Fibroblast of lung (primary cell): ENCODE data around the gene USP46.

ENCODE experiments used
- EZH2 ChIP-seq: IDR thresholded peaks from 2 replicates; pipeline ENCODE4 v1.5.1; 2012; ENCODE audit warnings: low read length, control low read depth, mild to moderate bottlenecking; ENCODE audit errors: missing control alignments
- TF ChIP-seq, protein P1 (sequence below), 2 donors: IDR thresholded peaks in 1 of 2; conservative IDR thresholded peaks in 1 of 2; 1 replicate in 1 of 2; 2 replicates in 1 of 2; pipeline ENCODE4 v1.5.1; 2011 to 2012; ENCODE audit warnings: low read length in 2 of 2, control low read depth in 1 of 2, inconsistent platforms in 1 of 2, low read depth in 1 of 2, mild to moderate bottlenecking in 1 of 2

DNA sequence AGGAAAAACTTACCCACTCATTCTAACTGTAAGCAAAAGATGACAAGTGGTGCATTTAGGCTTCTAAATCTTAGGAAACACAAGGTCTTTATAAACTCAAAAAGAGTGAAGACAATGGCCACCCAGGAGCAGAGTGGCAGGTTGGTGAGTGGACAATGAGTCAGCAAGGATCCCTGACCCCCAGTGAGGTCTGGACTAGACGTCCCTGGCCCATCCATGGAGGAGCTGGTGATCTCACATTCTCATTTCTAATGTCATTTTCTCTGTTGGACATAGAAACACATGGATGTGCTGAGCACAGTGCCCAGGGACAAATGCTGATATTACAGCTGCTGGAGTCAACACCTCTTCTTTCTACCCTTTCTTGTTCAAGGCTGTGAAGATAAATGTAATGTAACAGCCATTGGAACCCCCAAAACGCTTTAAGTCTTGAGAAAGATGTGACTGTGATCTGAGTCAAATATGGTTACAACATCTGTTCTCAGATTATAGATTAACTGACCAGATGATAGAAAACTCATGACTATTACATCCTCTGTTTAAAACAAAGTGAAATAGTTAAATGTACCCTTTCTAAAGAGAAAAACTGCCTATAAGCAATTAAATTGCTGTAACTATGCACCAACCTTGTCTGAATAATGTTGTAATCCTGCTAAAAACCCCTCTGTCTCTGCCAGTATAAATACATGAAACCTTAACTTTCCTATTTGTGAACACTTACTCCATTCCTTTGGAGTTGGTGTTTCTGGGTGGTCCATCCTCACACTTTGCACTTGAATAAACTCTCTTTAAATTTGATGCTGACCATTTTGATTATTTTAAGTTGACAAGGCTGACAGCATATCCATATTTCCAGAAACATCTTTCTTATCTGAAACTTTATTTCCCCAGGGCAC, 92.7 kb downstream of the USP46 start:
- TF ChIP-seq, protein P1, sequence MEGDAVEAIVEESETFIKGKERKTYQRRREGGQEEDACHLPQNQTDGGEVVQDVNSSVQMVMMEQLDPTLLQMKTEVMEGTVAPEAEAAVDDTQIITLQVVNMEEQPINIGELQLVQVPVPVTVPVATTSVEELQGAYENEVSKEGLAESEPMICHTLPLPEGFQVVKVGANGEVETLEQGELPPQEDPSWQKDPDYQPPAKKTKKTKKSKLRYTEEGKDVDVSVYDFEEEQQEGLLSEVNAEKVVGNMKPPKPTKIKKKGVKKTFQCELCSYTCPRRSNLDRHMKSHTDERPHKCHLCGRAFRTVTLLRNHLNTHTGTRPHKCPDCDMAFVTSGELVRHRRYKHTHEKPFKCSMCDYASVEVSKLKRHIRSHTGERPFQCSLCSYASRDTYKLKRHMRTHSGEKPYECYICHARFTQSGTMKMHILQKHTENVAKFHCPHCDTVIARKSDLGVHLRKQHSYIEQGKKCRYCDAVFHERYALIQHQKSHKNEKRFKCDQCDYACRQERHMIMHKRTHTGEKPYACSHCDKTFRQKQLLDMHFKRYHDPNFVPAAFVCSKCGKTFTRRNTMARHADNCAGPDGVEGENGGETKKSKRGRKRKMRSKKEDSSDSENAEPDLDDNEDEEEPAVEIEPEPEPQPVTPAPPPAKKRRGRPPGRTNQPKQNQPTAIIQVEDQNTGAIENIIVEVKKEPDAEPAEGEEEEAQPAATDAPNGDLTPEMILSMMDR (conservative IDR thresholded peaks at IDR 0.05 in 1 of 2, IDR thresholded peaks at IDR 0.05 in 1 of 2; ENCODE audit: low read depth in 1 of 2, low read length in 2 of 2): no peak
- no peak for TF ChIP-seq EZH2
